HG02610 (cell line): ENCODE data around the gene MRPS31.
"Not testable (repeated sequence)": the region's sequence is repeated elsewhere in the genome, so short reads cannot be mapped to it uniquely, and the experiment has no call there.

Experiments
- ATAC-seq: cut with Tn5 transposase; IDR thresholded peaks from one replicate; pipeline ENCODE4 v1.9.1; 2021; ENCODE audit warnings: mild to moderate bottlenecking, moderate library complexity; ENCODE audit not compliant: unreplicated experiment

MRPS31 gene

DNA sequence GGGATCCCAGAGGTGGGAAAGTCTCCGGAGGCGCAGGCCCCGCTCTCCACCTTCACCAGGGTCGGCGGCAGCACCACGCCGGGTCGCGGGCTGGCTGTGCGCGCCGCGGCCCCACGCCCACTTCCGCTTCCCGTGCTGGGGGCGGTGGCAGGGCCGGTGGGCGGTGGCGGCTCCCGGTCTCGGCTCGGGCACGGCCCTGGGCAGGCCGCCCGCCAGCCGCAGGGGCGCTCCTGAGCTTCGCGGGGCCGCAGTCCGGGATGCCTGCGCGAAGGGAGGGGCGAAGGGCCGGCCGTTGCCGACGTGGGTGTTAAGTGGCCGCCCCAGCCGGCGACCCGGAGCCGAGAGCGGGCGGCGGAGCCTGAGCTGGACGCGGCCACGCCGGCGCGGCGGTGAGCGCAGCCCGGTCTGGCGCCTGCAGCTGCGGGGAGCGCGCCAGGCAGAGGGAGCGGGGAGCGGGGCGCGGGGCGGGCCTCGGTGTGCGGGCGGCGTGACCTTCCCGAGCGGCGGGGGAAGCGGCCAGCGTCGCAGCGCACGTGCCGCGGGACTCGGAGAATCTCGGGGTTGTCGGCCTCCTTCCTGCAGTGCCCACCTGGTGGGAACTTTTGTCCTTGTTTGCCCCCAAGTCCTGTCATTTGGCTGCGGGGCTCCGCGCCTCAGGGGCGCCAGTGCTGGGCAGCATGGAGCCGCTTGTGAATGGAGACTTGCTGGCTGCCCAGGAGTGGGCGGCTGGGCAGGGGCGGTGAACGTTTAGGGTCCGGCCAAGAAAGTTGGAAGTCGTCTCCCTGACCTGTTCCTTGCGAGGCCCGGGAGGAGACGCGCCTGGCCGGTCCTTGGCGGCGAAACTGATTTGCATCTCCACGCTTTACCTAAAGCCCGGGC lies 18.5 kb upstream of the MRPS31 start, which contains the start of gene SLC25A15:
SLC25A15 (plus strand) TSS at position 337 of the 879 bp plus-strand sequence. CDS start 3,616 bp downstream, outside the sequence.
- peak; percentile 91 for ATAC-seq

DNA sequence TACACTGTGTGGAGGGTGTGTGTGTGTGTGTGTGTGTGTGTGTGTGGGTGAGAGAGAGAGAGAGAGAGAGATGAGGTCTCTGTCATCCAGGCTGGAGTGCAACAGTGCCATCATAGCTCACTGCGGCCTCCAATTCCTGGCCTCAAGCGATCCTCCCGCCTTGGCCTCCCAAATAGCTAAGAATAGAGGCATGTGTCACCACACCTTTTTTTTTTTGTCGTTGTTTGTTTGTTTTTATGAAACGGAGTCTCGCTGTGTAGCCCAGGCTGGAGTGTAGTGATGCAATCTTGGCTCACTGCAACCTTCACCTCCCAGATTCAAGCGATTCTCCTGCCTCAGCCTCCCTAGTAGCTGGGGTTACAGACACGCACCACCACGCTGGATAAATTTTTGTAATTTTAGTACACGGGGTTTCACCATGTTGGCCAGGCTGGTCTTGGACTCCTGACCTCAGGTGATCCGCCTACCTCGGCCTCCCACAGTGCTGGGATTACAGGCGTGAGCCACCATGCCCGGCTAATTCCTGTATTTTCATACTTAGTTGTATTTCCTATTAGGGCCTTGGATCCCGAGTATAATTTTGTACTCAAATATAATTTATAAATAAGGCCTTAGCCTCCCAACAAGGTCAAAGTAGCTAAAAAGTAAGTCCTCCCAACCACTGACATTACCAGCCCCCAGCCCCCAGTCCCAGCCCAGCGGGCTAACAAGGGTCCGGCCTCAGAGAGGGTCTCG lies 17.7 kb upstream of the MRPS31 start:
- ATAC-seq: not testable (repeated sequence)

DNA sequence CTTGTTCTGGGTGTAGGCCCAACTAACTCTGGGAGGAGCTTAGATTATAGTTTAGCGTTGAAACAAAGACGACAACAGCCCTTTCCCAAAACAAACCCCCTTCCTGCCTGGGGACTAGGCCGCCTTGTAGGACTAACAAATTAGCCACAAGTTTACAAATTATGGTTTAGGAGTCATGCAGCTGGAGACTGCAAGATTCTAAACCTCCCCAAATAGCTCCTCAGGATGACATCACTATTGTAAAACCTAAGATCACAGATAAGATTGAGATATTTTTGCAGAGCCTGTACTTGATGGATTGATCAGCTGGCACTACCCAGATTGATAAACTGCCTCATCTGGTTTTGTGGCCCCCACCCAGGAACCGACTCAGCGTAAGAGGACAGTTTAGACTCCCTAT lies 16.1 kb upstream of the MRPS31 start:
- no peak for ATAC-seq

DNA sequence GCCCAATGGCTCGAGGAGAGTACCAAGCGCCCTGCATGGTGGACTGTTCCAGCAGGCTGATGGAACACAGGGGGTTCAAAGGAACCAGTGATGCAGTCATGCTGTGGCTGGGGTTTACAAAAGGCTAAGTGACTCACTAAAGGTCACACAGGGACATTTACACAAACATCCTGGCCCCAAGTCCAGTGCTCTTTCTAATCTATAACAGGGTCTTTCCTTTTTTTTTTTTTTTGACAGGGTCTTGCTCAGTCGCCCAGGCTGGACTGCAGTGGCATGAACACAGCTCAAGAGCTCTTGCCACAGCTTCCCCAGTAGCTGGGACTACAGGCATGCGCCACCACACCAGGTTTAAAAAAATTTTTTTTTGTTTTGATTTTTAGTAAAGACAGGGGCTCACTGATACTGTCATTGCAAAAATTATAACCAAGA lies 15.6 kb upstream of the MRPS31 start:
- ATAC-seq: no peak

DNA sequence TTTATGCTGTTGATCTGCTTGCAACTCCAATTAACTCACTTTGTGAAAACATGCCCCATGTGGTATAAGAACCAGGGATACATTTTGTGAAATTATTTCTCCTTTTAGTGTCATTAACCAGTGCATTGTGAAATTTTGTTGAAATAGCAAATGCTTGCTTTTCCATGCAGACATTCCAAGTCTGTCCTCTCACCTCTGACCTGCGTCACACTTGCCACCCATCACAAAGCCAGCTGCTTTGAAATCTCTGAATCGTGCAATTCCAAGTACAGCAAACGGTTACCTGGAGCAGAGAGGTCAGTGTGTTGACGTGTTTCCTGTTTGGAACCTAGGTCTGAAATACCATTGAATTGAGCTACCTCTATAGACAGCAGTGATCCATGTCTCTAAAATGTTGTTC lies 13.6 kb upstream of the MRPS31 start:
- ATAC-seq: no peak

DNA sequence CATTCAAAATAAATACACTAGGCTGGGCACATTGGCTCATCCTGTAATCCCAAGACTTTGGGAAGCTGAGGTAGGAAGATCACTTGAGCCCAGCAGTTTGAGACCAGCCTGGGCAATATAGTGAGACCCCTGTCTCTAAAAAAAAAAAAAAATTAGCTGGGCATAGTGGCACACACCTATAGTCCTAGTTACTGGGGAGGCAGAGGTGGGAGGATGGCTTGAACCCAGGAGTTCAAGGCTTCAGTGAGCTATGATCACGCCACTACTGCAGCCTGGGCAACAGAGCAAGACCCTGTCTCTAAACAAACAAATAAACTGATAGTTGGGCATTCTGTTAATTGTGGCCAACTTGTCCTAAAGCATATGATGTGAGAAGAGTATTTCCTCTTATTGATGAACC lies 12.0 kb upstream of the MRPS31 start:
- ATAC-seq: not testable (repeated sequence)

DNA sequence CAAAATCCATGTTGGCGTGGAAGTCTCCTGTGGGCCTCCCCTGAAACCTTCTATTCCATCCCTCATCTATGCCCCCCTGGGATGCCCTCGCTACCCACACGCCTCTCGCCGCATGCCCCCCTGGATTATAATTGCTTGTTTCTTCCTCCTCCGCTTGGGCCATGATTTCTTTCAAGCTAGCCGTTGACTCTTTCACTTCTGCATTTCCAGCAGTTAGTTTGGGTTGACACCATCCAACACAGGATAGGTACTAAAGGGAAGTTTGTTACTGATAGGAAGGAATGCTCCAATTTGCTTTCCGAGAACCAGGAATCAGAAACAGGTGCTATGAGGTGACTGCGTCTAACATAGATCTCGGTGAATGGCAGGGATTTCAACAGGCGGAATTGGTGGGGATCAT lies 10.7 kb upstream of the MRPS31 start:
- no peak for ATAC-seq

DNA sequence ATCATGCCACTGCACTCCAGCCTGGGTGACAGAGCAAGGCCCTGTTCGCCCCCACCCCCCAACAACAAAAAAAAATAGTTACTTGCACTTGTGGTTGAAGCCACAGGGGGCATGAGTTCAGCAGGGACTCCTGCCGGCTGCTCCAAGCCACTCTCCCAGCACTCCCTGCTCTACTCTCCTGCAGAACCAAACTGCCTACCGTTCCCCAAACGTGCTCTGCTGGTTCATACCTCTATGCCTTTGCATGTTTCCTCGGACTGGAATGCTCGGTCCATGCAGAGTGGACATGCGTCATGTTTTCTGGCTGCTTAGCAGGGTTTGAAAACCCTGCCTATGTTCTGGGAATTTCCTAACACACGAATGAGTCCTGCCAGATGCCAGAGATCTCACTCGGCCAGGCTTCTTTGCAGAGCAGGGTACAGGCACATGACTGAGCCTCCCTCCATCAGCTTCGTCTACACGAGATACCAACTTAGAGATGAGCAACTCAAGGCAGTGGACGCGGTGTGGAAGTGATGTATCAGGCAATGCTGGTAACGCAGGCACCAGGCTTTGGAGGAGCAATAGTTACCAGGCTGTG lies 9.9 kb upstream of the MRPS31 start:
- no peak for ATAC-seq

DNA sequence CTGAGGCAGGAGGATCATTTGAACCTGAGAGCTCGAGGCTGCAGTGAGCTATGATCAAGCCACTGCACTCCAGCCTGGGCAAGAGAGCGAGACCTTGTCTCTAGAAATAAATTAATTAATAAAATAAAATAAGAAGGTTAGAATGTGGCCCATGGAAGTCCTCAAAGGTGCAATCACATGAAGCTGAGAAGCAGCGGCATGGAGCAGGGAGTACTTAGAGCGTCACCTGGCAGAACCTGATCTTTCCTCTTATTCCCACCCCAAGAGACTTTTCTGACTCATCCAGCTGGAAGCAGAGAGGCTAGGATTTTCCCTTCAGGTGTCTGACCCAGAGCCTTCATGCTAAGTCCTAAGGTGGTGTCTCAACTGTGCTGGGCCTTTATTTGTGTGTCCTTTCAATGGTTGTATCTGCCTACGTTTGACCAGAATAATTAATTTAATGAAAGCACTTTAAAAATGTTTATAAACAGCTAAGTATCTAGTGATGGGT lies 8.9 kb upstream of the MRPS31 start:
- ATAC-seq: no peak

DNA sequence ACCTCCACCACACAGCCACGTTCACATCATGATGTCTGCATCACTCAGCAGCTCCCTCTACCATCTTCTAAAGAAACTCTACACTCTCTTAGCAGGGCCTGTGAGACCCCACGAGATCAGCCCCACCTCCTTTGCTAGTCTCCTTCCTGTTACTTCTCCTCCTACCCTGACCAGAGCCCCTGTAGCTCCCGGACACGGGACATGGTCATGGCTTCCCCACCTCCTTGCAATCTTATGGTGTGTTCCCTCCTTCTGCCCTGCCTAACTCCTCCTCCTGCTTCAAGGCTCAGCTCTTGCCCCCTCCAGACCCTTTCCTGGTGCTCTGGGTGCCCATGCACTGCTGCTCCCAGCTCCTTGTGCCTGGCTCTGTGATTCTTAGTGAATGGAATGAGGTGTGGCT lies 8.1 kb upstream of the MRPS31 start:
- ATAC-seq: no peak

DNA sequence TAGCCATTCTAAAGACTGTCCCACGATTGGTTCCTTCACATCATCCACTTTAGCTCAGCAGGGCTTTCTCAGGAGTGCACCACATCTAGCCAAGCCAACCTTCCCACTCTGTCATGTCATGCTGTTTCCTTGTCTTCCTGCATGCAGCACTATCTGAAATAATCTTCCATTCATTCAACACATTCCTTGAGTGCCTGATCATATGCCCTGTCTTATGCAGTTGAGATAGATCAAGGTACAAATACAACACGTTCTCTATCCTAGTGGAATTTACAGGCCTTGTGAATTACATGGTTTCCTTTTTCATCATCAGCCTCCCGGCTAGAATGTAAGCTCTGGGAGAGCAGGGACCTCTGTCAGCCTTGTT lies 6.8 kb upstream of the MRPS31 start:
- ATAC-seq: no peak

DNA sequence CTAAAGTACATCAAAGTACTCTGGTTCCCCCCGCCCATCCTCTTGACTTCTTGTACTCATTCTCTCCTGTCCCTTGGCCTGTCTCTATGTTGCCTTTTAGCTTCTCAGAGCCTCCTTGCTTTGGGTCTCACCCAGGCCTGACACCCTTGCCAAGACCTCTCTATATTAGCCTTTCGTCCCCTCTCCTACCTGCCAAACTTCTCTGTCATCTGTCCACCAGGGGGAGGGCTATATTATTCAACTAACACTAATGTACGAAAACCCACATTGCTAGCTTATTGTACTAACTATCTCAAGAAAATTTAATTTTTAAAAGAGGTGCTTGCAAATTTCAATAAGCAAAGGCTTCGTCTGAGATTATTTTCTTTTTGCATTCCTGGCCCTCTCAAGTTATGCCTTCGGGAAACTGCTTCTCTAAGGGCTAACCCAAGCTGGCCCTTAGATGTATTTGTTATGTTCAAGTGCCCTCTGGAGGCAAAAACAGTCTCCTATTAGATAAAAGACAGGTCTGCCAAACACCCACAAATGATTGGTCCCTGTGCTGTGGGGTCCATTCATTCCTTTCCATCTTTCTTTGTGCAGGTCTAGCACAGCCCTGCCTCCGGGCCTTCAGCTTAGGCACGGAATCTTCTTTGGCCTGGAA lies 6.3 kb upstream of the MRPS31 start:
- ATAC-seq: peak; percentile 68

DNA sequence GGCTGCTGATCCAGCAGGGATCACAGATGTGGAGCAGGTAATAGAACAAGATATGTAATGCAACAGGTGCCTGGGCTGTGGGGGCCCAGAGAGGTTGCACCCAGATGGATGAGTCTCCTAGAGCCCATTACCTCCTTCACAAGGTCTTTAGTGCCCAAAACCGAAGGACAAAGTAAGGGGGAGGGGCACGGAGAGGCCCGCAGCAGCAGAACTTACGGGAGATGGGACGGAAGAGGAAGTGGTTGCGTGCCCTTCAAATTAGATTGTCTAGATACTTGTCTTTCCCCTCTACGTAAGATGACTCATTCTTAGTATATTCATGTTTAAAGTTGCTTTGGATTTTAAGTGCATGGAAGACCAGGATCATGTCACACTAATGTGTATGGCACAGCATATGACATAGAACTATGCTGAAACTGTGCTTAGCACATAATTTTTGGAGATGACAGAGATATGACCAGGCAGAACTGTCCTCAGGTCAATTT lies 5.7 kb upstream of the MRPS31 start:
- ATAC-seq: peak; percentile 65

DNA sequence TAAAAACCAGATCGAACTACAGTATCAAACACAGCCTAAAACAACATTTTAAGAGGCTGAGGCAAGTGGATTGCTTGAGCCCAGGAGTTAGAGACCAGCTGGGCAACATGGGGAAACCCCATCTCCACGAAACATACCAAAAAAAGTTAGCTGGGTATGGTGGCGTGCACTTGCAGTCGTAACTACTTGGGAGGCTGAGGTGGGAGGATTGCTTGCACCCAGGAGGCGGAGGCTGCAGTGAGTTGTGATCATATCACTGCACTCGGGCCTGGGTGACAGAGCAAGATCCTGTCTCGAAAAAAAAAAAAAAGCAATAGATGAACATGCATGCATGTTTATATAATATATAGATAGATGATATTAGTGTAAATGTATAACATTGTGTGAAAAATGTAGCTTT lies 5.2 kb upstream of the MRPS31 start:
- no peak for ATAC-seq

DNA sequence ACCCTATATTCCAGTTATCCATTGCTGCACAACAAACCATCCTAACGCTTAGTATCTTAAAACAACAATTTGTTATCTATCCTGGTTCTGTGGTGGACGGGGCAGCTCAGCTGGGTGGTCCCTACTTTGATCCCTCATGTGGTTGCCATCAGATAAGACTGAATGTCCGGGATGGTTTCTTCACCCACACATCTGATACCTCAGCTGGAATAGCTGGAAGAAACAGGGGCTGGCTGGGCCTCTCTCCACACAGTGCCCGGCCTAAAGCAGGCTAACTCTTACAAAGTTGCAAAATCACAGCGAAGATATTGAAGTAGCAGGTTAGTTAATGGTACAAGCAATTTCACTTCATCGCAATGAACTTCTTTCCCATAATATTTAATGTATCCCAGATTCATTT lies 3.7 kb upstream of the MRPS31 start:
- ATAC-seq: no peak

DNA sequence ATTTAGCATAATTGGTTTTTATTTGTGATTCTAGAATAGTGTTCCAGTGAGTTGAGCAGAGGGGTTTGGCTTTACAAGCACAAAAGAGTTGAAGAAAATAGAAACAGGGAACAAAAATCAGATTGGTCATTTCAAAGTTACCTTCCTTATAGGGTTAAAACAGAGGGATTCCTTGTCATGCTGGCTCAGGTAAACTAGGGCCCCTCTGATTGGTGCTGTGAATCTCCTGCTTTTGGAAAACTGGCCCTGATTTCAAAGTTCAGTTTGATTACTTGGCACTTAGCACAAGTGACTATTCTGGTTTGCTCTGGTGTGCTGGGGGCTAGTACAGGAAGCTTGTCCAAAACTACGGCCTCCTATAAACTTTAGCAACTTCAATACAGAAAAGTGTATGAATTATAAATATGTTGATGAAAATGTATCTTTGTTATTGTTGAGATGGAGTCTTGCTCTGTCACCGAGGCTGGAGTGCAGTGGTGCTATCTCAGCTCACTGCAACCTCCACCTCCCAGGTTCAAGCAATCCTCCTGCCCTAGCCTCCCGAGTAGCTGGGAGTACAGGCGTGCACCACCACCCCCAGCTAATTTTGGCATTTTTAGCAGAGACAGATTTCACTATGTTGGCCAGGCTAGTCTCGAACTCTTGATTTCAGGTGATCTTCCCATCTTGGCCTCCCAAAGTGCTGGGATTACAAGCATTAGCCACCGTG lies 1.9 kb upstream of the MRPS31 start:
- no peak for ATAC-seq

DNA sequence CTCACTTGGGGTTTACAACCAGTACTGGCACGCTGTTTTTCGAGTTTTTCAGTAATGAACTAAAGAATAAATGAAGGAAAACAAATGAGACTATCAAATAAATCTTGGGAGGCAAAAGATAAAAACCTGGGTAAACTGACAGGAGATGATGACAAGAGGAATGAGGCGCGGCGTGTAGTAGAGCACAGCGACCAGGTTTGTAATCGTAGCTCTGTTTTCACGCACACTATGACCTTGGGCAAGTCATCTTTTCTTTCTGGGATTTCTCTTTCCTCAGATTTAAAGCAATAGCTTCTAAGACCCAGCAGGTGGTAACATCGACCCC lies 419 bp downstream of the MRPS31 start:
- no peak for ATAC-seq

DNA sequence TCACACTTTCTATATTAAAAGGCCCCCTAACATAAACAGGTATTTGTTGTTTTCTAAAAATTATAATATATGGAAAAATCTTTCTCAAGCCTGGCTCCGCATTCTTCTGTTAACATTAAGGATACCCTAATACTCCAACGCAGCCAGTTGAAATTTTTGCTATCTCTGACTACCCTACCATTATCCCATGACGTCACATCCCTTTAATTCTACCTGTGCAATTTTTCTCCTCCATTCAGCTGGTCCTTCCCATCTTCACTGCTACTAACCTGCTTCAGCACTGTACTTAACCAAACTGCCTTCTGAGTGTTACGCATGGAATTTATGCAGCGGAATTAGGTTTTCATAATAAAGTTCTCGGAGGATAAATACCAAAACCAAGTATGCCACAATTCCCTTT lies 1.0 kb downstream of the MRPS31 start:
- ATAC-seq: no peak

DNA sequence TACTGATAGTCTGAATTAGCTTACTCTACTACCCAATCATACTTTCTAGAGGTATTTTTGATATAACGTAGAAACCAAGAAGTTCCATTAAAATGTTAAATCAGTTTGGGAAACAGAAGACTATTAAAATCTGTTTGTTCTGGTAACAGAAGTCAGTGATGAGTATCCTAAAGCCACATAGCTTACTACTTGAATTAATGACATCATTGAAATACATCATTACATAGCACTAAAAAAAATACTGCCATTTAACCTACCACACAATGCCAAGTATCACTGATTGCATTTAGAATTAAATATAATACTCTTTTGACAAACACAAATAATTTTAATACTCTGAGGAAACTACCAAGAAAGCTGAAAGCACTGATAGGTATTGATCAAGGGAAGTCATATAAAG lies 5.4 kb downstream of the MRPS31 start:
- no peak for ATAC-seq

DNA sequence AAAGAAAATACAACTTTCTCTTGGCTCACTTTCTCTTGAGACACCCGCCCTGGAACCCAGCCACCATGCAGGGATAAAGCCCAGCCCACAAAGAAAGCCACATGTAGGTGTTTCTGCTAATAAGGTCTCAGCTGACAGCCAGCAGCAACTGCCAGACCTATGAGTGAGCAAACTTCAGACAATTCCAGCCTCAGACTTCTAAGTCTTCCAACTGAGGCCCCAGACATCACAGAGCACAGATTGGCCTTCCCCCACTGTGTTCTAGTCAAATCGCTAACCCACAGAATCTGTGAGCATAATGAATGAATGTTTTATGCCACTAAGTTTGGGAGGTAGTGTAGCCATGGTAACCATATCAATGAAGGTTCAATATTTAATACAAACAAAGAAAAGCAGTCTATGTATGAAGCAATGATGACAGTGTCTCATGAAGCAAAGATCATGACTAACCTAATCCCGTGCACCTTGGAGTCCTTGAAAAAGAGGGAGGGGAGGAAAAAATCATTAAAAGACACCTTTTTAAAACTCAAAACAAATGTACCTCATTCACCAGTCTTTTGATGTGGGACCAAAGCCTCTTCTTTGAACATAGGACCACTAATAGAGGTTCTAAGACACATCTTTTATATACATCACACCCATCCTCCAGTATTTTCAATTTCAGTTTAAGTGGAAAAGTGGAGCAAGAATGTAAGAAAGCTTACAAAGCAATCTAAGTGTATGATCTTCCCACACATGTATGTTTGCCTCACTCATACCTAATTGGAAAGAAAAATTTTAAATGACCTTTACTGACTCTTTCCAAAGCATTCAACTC lies 6.2 kb downstream of the MRPS31 start:
- ATAC-seq: no peak
